OCI-LY7 (cell line): Measurements from ENCODE around the gene GH1. TPM values are rescaled to one million over a fixed set of nuclear protein-coding genes. Genes with fewer than 3 reads are reported as not detected.

Experiments
- BruUV-seq: library from RNA; stranded (reverse); fragments of 400-500 nt; replicated peaks from 2 replicates; lab custom pipeline; 2021; lab: Mats Ljungman, UMichigan
- CTCF ChIA-PET: fragments of 300-600 bp; sonication (Branson Sonifier 250); formaldehyde crosslinking; loops from one replicate; lab custom pipeline; 2022; ENCODE audit warnings: antibody characterized with exemption; ENCODE audit not compliant: unreplicated experiment; lab: Charles Lee
- POLR2A ChIA-PET: fragments of 300-600 bp; sonication (Branson Sonifier 250); formaldehyde crosslinking; loops from one replicate; lab custom pipeline; 2022; ENCODE audit warnings: antibody characterized with exemption; lab: Charles Lee
- DNase-seq: peaks from one replicate; pipeline ENCODE4 v3.0.0-alpha.2; 2015; ENCODE audit warnings: low spot score
- H2AFZ ChIP-seq: fragments of 200-600 bp; sonication (generic), shearing (Covaris generic); 2 replicates; pipeline ENCODE4 v1.6.1; 2014; ENCODE audit warnings: mild to moderate bottlenecking, antibody characterized with exemption, low read length, moderate library complexity
- H3K27ac ChIP-seq: fragments of 200-600 bp; sonication (generic); 2 replicates; pipeline ENCODE4 v1.5.1; 2014; ENCODE audit warnings: mixed run types, low read depth, mild to moderate bottlenecking, moderate library complexity, low read length, inconsistent platforms; ENCODE audit not compliant: poor library complexity, severe bottlenecking
- H3K36me3 ChIP-seq: fragments of 200-600 bp; sonication (generic); 2 replicates; pipeline ENCODE4 v1.6.1; 2014; ENCODE audit warnings: mild to moderate bottlenecking, antibody characterized with exemption, low read length, moderate library complexity, mixed read lengths; ENCODE audit not compliant: insufficient read depth
- H3K4me1 ChIP-seq: fragments of 200-600 bp; sonication (generic); 2 replicates; pipeline ENCODE4 v1.5.1; 2014; ENCODE audit warnings: mild to moderate bottlenecking, low read length; ENCODE audit not compliant: insufficient read depth, poor library complexity, severe bottlenecking
- H3K4me2 ChIP-seq: fragments of 200-600 bp; sonication (generic); 2 replicates; pipeline ENCODE4 v1.6.1; 2014; ENCODE audit warnings: mild to moderate bottlenecking, low read length
- H3K4me3 ChIP-seq: fragments of 200-600 bp; sonication (generic); 2 replicates; pipeline ENCODE4 v1.5.1; 2014; ENCODE audit warnings: mild to moderate bottlenecking, low read depth, low read length; ENCODE audit not compliant: poor library complexity, severe bottlenecking
- H3K79me2 ChIP-seq: fragments of 200-600 bp; sonication (generic); 2 replicates; pipeline ENCODE4 v1.6.1; 2016; ENCODE audit warnings: low read depth, mild to moderate bottlenecking, low read length, moderate library complexity, mixed read lengths; ENCODE audit not compliant: insufficient read depth
- H3K9me2 ChIP-seq: fragments of 200-600 bp; sonication (generic); 2 replicates; pipeline ENCODE4 v1.6.1; 2016; ENCODE audit warnings: mild to moderate bottlenecking, low read length, mixed read lengths; ENCODE audit not compliant: insufficient read depth
- H3K9me3 ChIP-seq: fragments of 200-600 bp; sonication (generic); 2 replicates; pipeline ENCODE4 v1.6.1; 2014; ENCODE audit warnings: mild to moderate bottlenecking, mixed run types, low read length, mixed read lengths
- H4K20me1 ChIP-seq: fragments of 200-600 bp; sonication (generic); 2 replicates; pipeline ENCODE4 v1.6.1; 2014; ENCODE audit warnings: mild to moderate bottlenecking, antibody characterized with exemption, low read length, moderate library complexity, mixed read lengths; ENCODE audit not compliant: insufficient read depth
- CTCF ChIP-seq: fragments of 200-600 bp; sonication (generic); conservative IDR thresholded peaks from 2 replicates; pipeline ENCODE4 v1.5.1; 2014; ENCODE audit warnings: mild to moderate bottlenecking, antibody characterized with exemption, low read length, moderate library complexity, mixed read lengths
- EZH2phosphoT487 ChIP-seq: fragments of 200-600 bp; sonication (generic); IDR thresholded peaks from 2 replicates; pipeline ENCODE4 v1.6.1; 2018; ENCODE audit warnings: low read depth, borderline replicate concordance, mild to moderate bottlenecking, mixed run types, antibody characterized with exemption, low read length, moderate library complexity, mixed read lengths
- intact Hi-C: fragments of 100-400 bp; cut with micrococcal nuclease; formaldehyde crosslinking; loops from one replicate; pipeline ENCODE4 v1.10.0; 2022; ENCODE audit not compliant: unreplicated experiment
- total RNA-seq, 2 experiments: library from RNA; depleted of rRNA in 1 of 2; stranded (reverse); fragments of >200 nt in 1 of 2; shearing (Covaris generic) in 1 of 2; gene quantifications; 2 replicates each; pipeline ENCODE4 v1.2.3, GENCODE V29; 2014 to 2022

The GH1 gene
- total RNA-seq, 2 experiments from 2014 or later = 4.3 TPM; not detected in 1

DNA sequence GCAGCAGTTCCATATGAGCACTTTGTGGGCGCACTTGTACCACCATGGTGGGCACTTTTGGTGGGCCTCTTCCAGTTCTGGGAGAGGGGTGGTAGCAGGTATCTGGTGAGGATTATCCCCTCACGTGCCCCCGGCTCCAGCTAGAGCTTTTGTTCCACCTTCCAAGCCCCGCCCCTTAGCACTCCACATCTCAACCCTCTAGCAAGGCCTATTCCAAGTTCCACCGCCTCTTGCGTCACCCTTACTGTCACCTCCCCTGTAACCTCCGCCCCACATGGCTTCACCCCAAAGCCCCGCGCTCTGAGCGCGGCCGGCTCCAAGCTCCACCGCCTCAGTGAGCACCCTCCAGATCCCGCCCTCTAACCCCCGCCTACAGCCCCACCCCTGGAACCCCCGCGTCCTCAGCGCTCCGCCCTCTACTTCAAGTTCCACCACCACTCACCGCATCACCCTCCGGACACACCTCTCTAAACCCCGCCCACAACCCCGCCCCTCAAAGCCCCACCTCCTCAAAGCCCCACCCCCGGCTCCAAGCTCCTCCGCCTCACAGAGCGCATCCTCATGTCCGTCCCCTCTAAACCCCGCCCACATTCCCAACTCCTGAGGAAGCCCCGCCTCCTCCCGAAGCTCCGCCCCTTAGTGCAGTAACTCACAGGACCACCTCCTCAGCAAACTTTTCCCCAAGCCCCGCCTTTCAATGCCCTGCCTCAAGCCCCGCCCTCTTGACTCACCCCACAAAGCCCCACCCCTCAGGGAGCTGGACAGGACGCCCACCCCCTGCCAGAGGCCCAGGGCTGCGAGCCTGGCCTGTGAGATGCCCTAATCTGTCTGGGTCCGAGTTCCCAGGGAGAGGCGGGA lies 42.9 kb upstream of the GH1 start:
- H3K27ac ChIP-seq = no peak overlapping the region
- ChIA-PET CTCF (interaction anchor here (0.5 to 1.6 kb wide), 10 partner anchors 11 to 238 kb away, joined by 3 to 9 read pairs (median 4); no protein-coding TSS in a partner anchor), POLR2A (interaction anchor here (0.6 to 1.6 kb wide), 6 partner anchors 8 to 518 kb away, joined by 3 to 7 read pairs (median 4); partner anchors contain the start of gene ICAM2)
- H3K9me2 ChIP-seq = no peaks in the 10 kb centered on the region
- H3K9me3 ChIP-seq = no peaks in the 10 kb centered on the region
- H4K20me1 ChIP-seq = no peaks in the 10 kb centered on the region
- peak overlapping the region; percentile 78 for H3K4me2 ChIP-seq
- peak overlapping the region; percentile 18; the same call in 1 of the 2 replicates for H2AFZ ChIP-seq
- intact Hi-C loops = no loop called here
- H3K4me3 ChIP-seq = peak overlapping the region; percentile 60
- no peaks in the 10 kb centered on the region for H3K79me2 ChIP-seq
- no peaks in the 10 kb centered on the region for H3K36me3 ChIP-seq
- DNase-seq = peak; percentile 94
- TF ChIP-seq EZH2phosphoT487 = no peak
- TF ChIP-seq CTCF = no peak
- H3K4me1 ChIP-seq = peaks cover 21% of the 10 kb centered on the region
- no TSS peak for BruUV-seq

DNA sequence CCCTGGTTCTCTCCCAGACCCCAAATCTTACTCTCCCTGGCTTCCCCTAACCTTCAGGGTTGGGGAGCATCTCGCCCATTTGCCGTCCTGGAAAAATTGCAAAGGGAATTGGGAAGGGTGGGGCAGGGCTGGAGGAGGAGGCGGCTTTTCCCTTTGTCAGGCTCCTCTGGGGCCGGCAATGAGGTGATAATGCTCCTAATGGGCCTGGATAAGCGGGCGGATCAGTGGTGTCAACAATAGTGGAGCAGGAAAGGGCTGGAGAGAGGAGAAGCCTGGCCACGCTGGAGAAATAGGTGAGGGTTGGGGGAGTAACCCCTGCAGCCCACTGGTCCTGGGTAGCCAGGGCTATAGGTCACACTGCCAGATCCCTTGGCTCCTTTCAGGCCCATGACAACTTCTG lies 41.8 kb upstream of the GH1 start:
- no peak overlapping the region for H2AFZ ChIP-seq
- ChIA-PET CTCF (no interaction called here), POLR2A (no interaction called here)
- no peak for TF ChIP-seq EZH2phosphoT487
- TF ChIP-seq CTCF = no peak
- peaks cover 25% of the 10 kb centered on the region for H3K4me1 ChIP-seq
- no peaks in the 10 kb centered on the region for H3K79me2 ChIP-seq
- no peaks in the 10 kb centered on the region for H4K20me1 ChIP-seq
- no TSS peak for BruUV-seq
- H3K36me3 ChIP-seq = no peaks in the 10 kb centered on the region
- H3K9me3 ChIP-seq = no peaks in the 10 kb centered on the region
- peak overlapping the region; percentile 60 for H3K4me3 ChIP-seq
- intact Hi-C loops = no loop called here
- no peak overlapping the region for H3K27ac ChIP-seq
- DNase-seq = no peak
- H3K4me2 ChIP-seq = peak overlapping the region; percentile 78
- H3K9me2 ChIP-seq = no peaks in the 10 kb centered on the region

DNA sequence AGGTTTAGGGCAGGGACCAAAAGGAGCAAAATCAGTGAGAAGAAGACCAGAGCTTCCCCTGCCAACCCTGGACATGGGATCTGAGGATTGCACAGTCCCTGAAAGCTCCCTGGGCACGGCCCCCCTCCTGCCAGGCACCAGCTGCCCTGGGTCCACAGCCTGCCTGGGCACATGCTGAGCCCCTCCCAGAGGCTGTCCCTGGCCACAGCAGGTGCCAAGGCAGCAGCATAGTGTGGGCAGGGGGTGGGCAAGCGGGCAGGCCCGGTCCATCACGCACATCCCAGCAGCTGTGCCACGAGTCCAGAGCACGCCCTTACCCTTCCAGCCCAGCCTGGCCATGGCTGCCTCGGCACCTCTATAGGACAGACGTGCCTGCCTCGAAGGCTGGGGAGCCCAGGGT lies 41.4 kb upstream of the GH1 start:
- TF ChIP-seq EZH2phosphoT487 = no peak
- no peak for TF ChIP-seq CTCF
- POLR2A ChIA-PET = interaction anchor here (0.7 kb wide), 1 partner anchor 8 kb away, joined by 3 read pairs; no protein-coding TSS in a partner anchor
- no peak for DNase-seq

More for the DNA sequence above, 41.4 kb upstream of the GH1 start:
- Histone ChIP-seq H4K20me1 (no peaks in the 10 kb centered on the region), H3K4me2 (peak overlapping the region; percentile 78; the same call in 1 of the 2 replicates), H3K4me3 (no peak overlapping the region), H3K9me3 (no peaks in the 10 kb centered on the region), H3K36me3 (no peaks in the 10 kb centered on the region), H3K27ac (no peak overlapping the region), H2AFZ (no peak overlapping the region), H3K9me2 (no peaks in the 10 kb centered on the region), H3K4me1 (peaks cover 29% of the 10 kb centered on the region), H3K79me2 (no peaks in the 10 kb centered on the region)
- BruUV-seq = no TSS peak
- intact Hi-C loops = no loop called here
- CTCF ChIA-PET = no interaction called here
